ENCODE results near the gene SH3GL1.

SH3GL1 gene

DNA sequence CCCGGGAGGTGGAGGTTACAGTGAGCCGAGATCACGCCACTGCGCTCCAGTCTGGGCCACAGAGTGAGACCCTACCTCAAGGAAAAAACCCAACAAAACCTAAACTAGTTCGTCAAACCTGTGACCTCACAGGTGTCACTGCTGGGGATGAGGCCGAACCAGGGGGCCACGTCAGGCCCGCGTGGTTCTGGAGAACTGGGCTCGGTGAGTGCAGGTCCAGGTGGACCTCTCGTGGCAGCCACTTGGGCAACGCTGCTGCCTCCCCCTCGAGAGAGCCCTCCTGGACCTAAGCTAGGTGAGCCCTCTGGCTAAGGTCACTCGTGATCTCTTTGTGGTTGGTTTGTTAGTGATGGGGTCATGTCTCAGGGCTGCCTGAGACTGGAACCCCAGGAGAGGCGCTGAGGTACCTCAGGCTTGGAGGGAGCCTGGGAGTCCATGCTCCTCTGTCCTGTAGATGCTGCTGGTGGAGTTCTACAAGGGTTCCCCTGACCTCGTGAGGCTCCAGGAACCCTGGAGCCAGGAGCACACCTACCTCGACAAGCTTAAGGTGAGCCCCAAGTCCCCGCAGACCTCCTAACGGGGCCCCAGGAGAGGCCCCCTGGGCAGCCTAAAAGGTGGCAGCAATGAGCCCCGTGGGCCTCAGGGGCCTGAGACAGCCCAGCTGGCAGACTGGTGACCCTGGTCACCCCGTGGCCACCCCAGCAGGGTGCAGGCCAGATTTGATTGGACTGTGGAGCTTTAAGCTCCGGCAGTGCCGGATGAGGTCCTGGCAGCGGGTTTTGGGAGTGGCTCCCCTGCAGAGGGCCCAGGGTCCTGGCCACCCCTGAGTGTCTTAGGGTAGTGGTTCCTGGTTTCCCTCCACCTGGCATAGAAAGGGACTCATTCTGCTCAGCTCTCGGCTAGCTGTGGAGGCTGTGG, 41.4 kb downstream of the SH3GL1 start:
- Histone ChIP-seq H2AFZ (ENCODE audit: low read depth) (no peak overlapping the region), H3K79me2 (ENCODE audit: insufficient read depth, low read depth) (no peaks in the 10 kb centered on the region), H3K4me1 (ENCODE audit: low read depth, poor library complexity, severe bottlenecking) (no peaks in the 10 kb centered on the region), H3K27ac (no peak overlapping the region), H3K4me3 (IDR thresholded peaks at IDR 0.05; ENCODE audit: insufficient read depth, low read depth, low read length) (no peak overlapping the region), H3K27me3 (ENCODE audit: insufficient read depth, low read depth) (no peaks in the 10 kb centered on the region), H3K9ac (no peak overlapping the region), H3K36me3 (ENCODE audit: insufficient read depth) (no peaks in the 10 kb centered on the region), H3K4me2 (no peak overlapping the region), H4K20me1 (ENCODE audit: insufficient read depth) (no peaks in the 10 kb centered on the region)
- TF ChIP-seq, protein P1, sequence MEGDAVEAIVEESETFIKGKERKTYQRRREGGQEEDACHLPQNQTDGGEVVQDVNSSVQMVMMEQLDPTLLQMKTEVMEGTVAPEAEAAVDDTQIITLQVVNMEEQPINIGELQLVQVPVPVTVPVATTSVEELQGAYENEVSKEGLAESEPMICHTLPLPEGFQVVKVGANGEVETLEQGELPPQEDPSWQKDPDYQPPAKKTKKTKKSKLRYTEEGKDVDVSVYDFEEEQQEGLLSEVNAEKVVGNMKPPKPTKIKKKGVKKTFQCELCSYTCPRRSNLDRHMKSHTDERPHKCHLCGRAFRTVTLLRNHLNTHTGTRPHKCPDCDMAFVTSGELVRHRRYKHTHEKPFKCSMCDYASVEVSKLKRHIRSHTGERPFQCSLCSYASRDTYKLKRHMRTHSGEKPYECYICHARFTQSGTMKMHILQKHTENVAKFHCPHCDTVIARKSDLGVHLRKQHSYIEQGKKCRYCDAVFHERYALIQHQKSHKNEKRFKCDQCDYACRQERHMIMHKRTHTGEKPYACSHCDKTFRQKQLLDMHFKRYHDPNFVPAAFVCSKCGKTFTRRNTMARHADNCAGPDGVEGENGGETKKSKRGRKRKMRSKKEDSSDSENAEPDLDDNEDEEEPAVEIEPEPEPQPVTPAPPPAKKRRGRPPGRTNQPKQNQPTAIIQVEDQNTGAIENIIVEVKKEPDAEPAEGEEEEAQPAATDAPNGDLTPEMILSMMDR (conservative IDR thresholded peaks at IDR 0.05; ENCODE audit: low read depth, low read length) = no peak

DNA sequence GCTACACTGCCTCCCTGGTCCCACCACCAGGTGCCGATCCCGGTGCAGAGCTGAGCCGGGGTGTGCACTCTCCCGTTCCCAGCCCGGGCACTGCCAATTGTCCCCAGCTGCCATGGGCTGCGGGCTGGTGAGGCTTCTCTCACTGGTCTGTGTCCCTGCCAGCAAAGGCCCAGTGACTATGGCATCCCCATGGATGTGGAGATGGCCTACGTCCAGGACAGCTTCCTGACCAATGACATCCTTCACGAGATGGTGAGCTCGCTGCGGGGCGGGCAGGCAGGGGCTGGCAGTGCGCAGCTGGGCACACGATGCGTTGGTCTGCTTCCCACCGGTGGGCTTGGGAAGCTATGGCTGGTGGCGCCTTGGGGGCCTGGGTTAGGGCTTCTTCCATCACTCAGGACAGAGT, 42.4 kb downstream of the SH3GL1 start:
- H3K27me3 ChIP-seq (ENCODE audit: insufficient read depth, low read depth) = no peaks in the 10 kb centered on the region
- no peak overlapping the region for H3K9ac ChIP-seq
- no peaks in the 10 kb centered on the region for H4K20me1 ChIP-seq (ENCODE audit: insufficient read depth)
- H3K36me3 ChIP-seq (ENCODE audit: insufficient read depth) = no peaks in the 10 kb centered on the region
- no peaks in the 10 kb centered on the region for H3K4me1 ChIP-seq (ENCODE audit: low read depth, poor library complexity, severe bottlenecking)
- TF ChIP-seq, protein P1 (conservative IDR thresholded peaks at IDR 0.05; ENCODE audit: low read depth, low read length) = no peak
- no peak overlapping the region for H3K4me3 ChIP-seq (IDR thresholded peaks at IDR 0.05; ENCODE audit: insufficient read depth, low read depth, low read length)
- H3K79me2 ChIP-seq (ENCODE audit: insufficient read depth, low read depth) = no peaks in the 10 kb centered on the region
- H2AFZ ChIP-seq (ENCODE audit: low read depth) = no peak overlapping the region
- no peak overlapping the region for H3K27ac ChIP-seq
- H3K4me2 ChIP-seq = no peak overlapping the region

DNA sequence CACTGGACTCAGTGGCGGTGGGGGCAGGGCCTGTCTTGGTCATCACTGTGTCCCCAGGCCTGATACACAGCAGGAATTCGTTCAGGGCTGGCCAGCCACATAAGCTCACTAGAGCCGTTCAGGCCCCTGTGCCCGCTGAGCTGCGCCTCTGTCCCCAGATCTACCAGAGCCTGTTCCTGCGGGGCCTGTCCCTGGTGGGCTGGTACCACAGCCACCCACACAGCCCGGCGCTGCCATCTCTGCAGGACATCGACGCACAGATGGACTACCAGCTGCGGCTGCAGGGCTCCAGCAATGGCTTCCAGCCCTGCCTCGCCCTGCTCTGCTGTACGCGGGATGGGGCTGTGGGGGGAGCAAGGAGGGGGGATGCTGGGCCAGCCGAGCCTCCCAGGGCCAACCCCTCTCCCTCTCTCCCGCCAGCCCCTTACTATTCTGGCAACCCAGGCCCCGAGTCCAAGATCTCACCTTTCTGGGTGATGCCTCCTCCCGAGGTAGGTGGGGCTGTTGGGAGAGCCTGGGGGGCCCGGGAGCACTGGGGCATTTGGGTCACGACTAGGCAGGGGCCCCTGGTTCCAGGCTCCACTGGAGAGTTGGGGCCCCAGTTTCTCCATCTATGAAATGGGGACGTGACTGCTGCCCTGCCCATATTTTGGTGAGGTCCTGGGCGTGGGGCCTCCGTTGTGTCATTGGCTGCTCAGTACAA, 43.1 kb downstream of the SH3GL1 start:
- H3K36me3 ChIP-seq (ENCODE audit: insufficient read depth) = no peaks in the 10 kb centered on the region
- no peaks in the 10 kb centered on the region for H3K4me1 ChIP-seq (ENCODE audit: low read depth, poor library complexity, severe bottlenecking)
- no peak overlapping the region for H3K27ac ChIP-seq

DNA sequence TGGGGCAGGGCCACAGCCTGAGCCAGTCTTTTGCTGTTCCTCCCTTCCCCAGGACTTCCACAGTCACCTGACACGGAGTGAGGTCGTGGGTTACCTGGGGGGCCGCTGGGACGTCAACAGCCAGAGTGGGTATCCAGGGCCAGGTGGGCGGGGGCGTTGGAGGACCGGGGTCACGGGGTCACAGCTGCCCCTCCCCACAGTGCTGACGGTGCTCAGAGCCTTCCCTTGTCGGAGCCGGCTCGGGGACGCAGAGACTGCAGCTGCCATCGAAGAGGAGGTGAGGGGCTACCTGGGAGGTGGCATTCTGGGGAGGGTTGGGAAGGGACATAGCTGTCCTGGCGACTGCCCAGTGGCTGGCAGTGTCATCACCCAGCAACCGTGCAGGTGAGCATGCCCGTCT, 45.5 kb downstream of the SH3GL1 start:
- no peaks in the 10 kb centered on the region for H3K27me3 ChIP-seq (ENCODE audit: insufficient read depth, low read depth)
- no peak overlapping the region for H2AFZ ChIP-seq (ENCODE audit: low read depth)
- no peak overlapping the region for H3K27ac ChIP-seq
- no peak overlapping the region for H3K9ac ChIP-seq
- TF ChIP-seq, protein P1 (conservative IDR thresholded peaks at IDR 0.05; ENCODE audit: low read depth, low read length) = no peak
- H3K4me3 ChIP-seq (IDR thresholded peaks at IDR 0.05; ENCODE audit: insufficient read depth, low read depth, low read length) = no peak overlapping the region
- no peaks in the 10 kb centered on the region for H3K4me1 ChIP-seq (ENCODE audit: low read depth, poor library complexity, severe bottlenecking)
- H3K4me2 ChIP-seq = no peak overlapping the region
- no peaks in the 10 kb centered on the region for H4K20me1 ChIP-seq (ENCODE audit: insufficient read depth)
- no peaks in the 10 kb centered on the region for H3K79me2 ChIP-seq (ENCODE audit: insufficient read depth, low read depth)
- H3K36me3 ChIP-seq (ENCODE audit: insufficient read depth) = no peaks in the 10 kb centered on the region

More for the DNA sequence above, 43.1 kb downstream of the SH3GL1 start:
- no peak overlapping the region for H3K9ac ChIP-seq
- H3K27me3 ChIP-seq (ENCODE audit: insufficient read depth, low read depth) = no peaks in the 10 kb centered on the region
- H3K4me3 ChIP-seq (IDR thresholded peaks at IDR 0.05; ENCODE audit: insufficient read depth, low read depth, low read length) = no peak overlapping the region
- H4K20me1 ChIP-seq (ENCODE audit: insufficient read depth) = no peaks in the 10 kb centered on the region
- H2AFZ ChIP-seq (ENCODE audit: low read depth) = no peak overlapping the region
- no peaks in the 10 kb centered on the region for H3K79me2 ChIP-seq (ENCODE audit: insufficient read depth, low read depth)
- TF ChIP-seq, protein P1 (conservative IDR thresholded peaks at IDR 0.05; ENCODE audit: low read depth, low read length) = no peak
- no peak overlapping the region for H3K4me2 ChIP-seq

Data from KMS-11 (cell line).